K562 (cell line): Measurements from ENCODE around the gene MYH15. TPM values are rescaled to one million over a fixed set of nuclear protein-coding genes. Genes with fewer than 3 reads are reported as not detected.

Experiments
- ATAC-seq: fragments of 200-7000 bp; cut with Tn5 transposase; 3 replicates; pipeline ENCODE4 v1.9.1; 2020; ENCODE audit warnings: moderate library complexity
- BruUV-seq: library from RNA; stranded (reverse); fragments of 400-500 nt; replicated peaks from 2 replicates; lab custom pipeline; 2021; lab: Mats Ljungman, UMichigan
- CTCF ChIA-PET: fragments of 300-600 bp; formaldehyde crosslinking; extraction: SDS; loops from one replicate; lab custom pipeline; 2021; ENCODE audit warnings: low intra/inter-chr PET ratio; lab: Yijun Ruan, JAX
- POLR2A ChIA-PET: fragments of 300-600, 350-650 bp; sonication (Branson Sonifier 250); formaldehyde crosslinking; extraction: SDS; loops from one replicate; lab custom pipeline; 2021; ENCODE audit warnings: antibody characterized with exemption, inconsistent platforms; lab: Yijun Ruan, JAX
- DNase-seq, 4 experiments: peaks; one replicate each; pipeline versions ENCODE4 v3.0.0 to v3.0.0-alpha.2; 2011 to 2018; ENCODE audit warnings: low spot score in 3 of 4, mixed read lengths in 3 of 4; ENCODE audit errors: extremely low read depth in 1 of 4
- FAIRE-seq: peaks from 2 replicates; lab custom pipeline; 2011; peaks lifted over from hg19 to GRCh38; lab: Jason Lieb, UNC
- H2AFZ ChIP-seq: 2 replicates; pipeline ENCODE4 v1.6.0; 2011; ENCODE audit warnings: low read depth, low read length, control low read depth, inconsistent platforms
- H3K27ac ChIP-seq: fragments of 200-600 bp; 3 replicates; pipeline ENCODE4 v1.8.0; 2011; ENCODE audit warnings: low read depth, mild to moderate bottlenecking, control low read depth, inconsistent platforms, low read length, moderate library complexity, mixed read lengths; ENCODE audit errors: extremely low read depth
- H3K27me3 ChIP-seq, 2 experiments: fragments of 300-600 bp in 1 of 2; 2 replicates in 1 of 2; 3 replicates in 1 of 2; pipeline versions ENCODE4 v1.6.0 to v1.8.0; 2011; ENCODE audit warnings: inconsistent platforms in 2 of 2, low read length in 2 of 2, mild to moderate bottlenecking in 1 of 2, mixed read lengths in 1 of 2, moderate library complexity in 1 of 2; ENCODE audit not compliant: control insufficient read depth in 2 of 2, insufficient read depth in 2 of 2
- H3K36me3 ChIP-seq: fragments of 300-600 bp; 3 replicates; pipeline ENCODE4 v1.8.0; 2011; ENCODE audit warnings: mild to moderate bottlenecking, low read length, inconsistent platforms; ENCODE audit not compliant: control insufficient read depth, insufficient read depth
- H3K4me1 ChIP-seq, 2 experiments: fragments of 200-600 bp in 1 of 2; replicated peaks in 1 of 2; 2 replicates in 1 of 2; 3 replicates in 1 of 2; pipeline versions ENCODE4 v1.5.1 to v1.8.0; 2011; ENCODE audit warnings: inconsistent platforms in 2 of 2, low read length in 2 of 2, mild to moderate bottlenecking in 1 of 2, mixed read lengths in 1 of 2, moderate library complexity in 1 of 2; ENCODE audit not compliant: control insufficient read depth in 2 of 2, insufficient read depth in 2 of 2
- H3K4me2 ChIP-seq: 2 replicates; pipeline ENCODE4 v1.6.1; 2011; ENCODE audit warnings: low read length, control low read depth, inconsistent platforms, mixed read lengths; ENCODE audit not compliant: insufficient read depth
- H3K4me3 ChIP-seq: fragments of 200-600 bp; sonication (generic), shearing (Covaris generic); 2 replicates; pipeline ENCODE4 v1.5.1; 2016; ENCODE audit warnings: control low read depth, inconsistent platforms
- H3K79me2 ChIP-seq: fragments of 200-600 bp; 3 replicates; pipeline ENCODE4 v1.8.0; 2011; ENCODE audit warnings: low read length, inconsistent platforms; ENCODE audit not compliant: control insufficient read depth, insufficient read depth
- H3K9ac ChIP-seq, 2 experiments: 2 replicates each; pipeline versions ENCODE4 v1.6.0 to v1.6.1; 2011; ENCODE audit warnings: low read depth in 2 of 2, low read length in 2 of 2, control low read depth in 1 of 2, inconsistent platforms in 1 of 2, mild to moderate bottlenecking in 1 of 2, mixed read lengths in 1 of 2; ENCODE audit not compliant: insufficient read depth in 1 of 2
- H3K9me1 ChIP-seq: one replicate; pipeline ENCODE4 v1.6.0; 2011; ENCODE audit warnings: inconsistent platforms, mild to moderate bottlenecking, low read length, moderate library complexity; ENCODE audit not compliant: control insufficient read depth, insufficient read depth
- H3K9me3 ChIP-seq: replicated peaks from 2 replicates; pipeline ENCODE4 v1.5.1; 2011; ENCODE audit warnings: low read depth, low read length, inconsistent platforms; ENCODE audit not compliant: control insufficient read depth, insufficient read depth
- H4K20me1 ChIP-seq: replicated peaks from 2 replicates; pipeline ENCODE4 v1.6.1; 2011; ENCODE audit warnings: low read length, inconsistent platforms, mixed read lengths; ENCODE audit not compliant: control insufficient read depth, insufficient read depth
- MYC ChIP-seq, 2 experiments: fragments of 250-450 bp in 1 of 2; sonication (Bioruptor Pico) in 1 of 2; IDR thresholded peaks; 2 replicates each; pipeline versions ENCODE4 v1.5.1 to v1.6.1; 2012 to 2021; ENCODE audit warnings: low read depth in 2 of 2, borderline replicate concordance in 1 of 2, improper control_type of control experiment in 1 of 2, low read length in 1 of 2, mild to moderate bottlenecking in 1 of 2, moderate library complexity in 1 of 2
- NFE2 ChIP-seq: IDR thresholded peaks from 2 replicates; pipeline ENCODE4 v1.6.1; 2014; ENCODE audit warnings: antibody characterized with exemption, low read depth
- NR4A1 ChIP-seq, 2 experiments: fragments of 250-450 bp in 1 of 2; fragments of 450-650 bp in 1 of 2; sonication (Bioruptor Pico) in 1 of 2; IDR thresholded peaks; 2 replicates each; pipeline versions ENCODE4 v1.4.0 to v1.6.1; 2016 to 2020; ENCODE audit warnings: mild to moderate bottlenecking in 2 of 2, missing compliant biosample characterization in 1 of 2, missing genetic modification characterization in 1 of 2, moderate library complexity in 1 of 2
- SAFB ChIP-seq: fragments of 200-400 bp; formaldehyde crosslinking; IDR thresholded peaks from 2 replicates; pipeline ENCODE4 v1.6.1; 2017; ENCODE audit warnings: low read depth, low read length, borderline replicate concordance
- SAP30 ChIP-seq: fragments of 200-600 bp; sonication (generic); IDR thresholded peaks from 2 replicates; pipeline ENCODE4 v1.6.1; 2012; ENCODE audit warnings: borderline replicate concordance, low read depth, mild to moderate bottlenecking, moderate library complexity, low read length, control low read depth, inconsistent platforms; ENCODE audit not compliant: insufficient read depth, poor library complexity, severe bottlenecking
- WGBS: fragments of 100-300 bp; shearing (Covaris generic); methylation state at CpG from one replicate; pipeline ENCODE4 v1.1.6; 2016; ENCODE audit warnings: low coverage, mixed read lengths; ENCODE audit not compliant: insufficient coverage; ENCODE audit errors: missing lambda C conversion rate; 5-methylcytosine and 5-hydroxymethylcytosine counted together
- in situ Hi-C: fragments of 300-500 bp; cut with MboI; formaldehyde crosslinking; loops from 4 replicates; pipeline ENCODE4 v1.15.0; 2018; ENCODE audit warnings: inconsistent platforms, mixed read lengths
- intact Hi-C: fragments of 100-400 bp; cut with micrococcal nuclease; formaldehyde crosslinking; loops from 2 replicates; pipeline ENCODE4 v1.14.2; 2022
- polyA plus RNA-seq, 8 experiments: library from polyadenylated mRNA; depleted of rRNA in 4 of 8; stranded (reverse) in 5 of 8; unstranded in 3 of 8; fragments of >200 nt; fragmentation: Nextera tagmentation in 2 of 8; fragmentation: Illumina TruSeq in 1 of 8; extraction: Ambion mirVana in 2 of 8; extraction: Trizol in 1 of 8; gene quantifications; 2 replicates each; pipeline versions ENCODE4 v1.2.1 to v1.2.3, GENCODE V29; 2011 to 2014; ENCODE audit warnings: inconsistent platforms in 1 of 8, missing spikeins in 1 of 8
- total RNA-seq, 7 experiments: library from RNA; depleted of rRNA in 6 of 7; stranded (reverse); fragments of >200 nt in 6 of 7; fragmentation: Illumina TruSeq in 2 of 7; extraction: Trizol in 2 of 7; gene quantifications; 2 replicates each; pipeline versions ENCODE4 v1.2.1 to v1.2.3, GENCODE V29; 2011 to 2021; ENCODE audit warnings: low replicate concordance in 1 of 7
- TF ChIP-seq, protein P1 (sequence below): fragments of 250-450 bp; sonication (Bioruptor Pico); IDR thresholded peaks from 2 replicates; pipeline ENCODE4 v1.5.0; 2021; ENCODE audit warnings: mild to moderate bottlenecking, moderate library complexity

Gene MYH15
- total and polyA plus RNA-seq, 9 of the 15 experiments (the other 6 are each of a cell fraction or from before 2014, with no cell fraction given): 0.03 to 0.29 (median 0.12) TPM

DNA sequence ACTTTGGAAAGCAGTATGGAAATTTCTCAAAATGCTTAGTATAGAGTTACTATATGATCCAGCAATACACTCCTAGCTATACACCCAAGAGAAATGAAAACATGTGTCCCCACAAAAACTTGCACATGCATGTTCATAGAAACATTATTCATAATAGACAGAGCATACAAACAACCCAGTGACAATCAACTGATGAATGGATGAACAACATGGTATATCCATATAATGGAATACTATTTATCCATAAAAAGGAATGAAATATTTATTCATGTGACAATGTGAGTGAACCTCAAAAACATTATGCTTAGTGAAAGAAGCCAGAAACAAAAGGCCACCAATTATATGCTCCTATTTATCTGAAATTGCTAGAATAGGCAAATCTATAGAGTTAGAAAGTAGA, 6.7 kb downstream of the MYH15 start:
- no TSS peak for BruUV-seq
- in situ Hi-C loops: no loop called here

DNA sequence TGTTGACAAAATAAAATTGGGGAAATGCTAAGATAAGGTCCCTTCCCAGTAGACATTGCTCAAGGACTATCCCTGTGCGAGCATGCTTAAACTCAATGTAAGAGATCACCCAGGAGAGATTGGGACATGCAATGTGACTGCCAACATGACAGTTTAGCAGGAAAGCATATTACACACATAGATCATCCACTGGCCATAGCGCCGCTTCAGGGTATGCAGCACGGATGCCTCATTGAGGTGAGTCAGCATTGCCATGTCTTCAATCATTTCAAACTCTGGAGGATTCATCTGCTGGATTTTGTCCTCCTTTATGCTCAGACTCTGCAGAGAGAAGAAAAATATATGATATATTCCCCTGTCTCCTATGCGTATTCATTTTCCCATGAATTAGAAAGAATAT, 8.9 kb downstream of the MYH15 start:
- ATAC-seq (no peak), FAIRE-seq (no peak), DNase-seq (no peak)
- Histone ChIP-seq H3K4me2 (no peak overlapping the region), H3K4me3 (no peak overlapping the region), H3K9me3 (no peaks in the 10 kb centered on the region), H3K79me2 (no peaks in the 10 kb centered on the region), H3K36me3 (no peaks in the 10 kb centered on the region), H2AFZ (no peak overlapping the region), H3K27ac (no peak overlapping the region), H3K9me1 (no peaks in the 10 kb centered on the region), H3K9ac (no peak overlapping the region), H3K27me3 (no peaks in the 10 kb centered on the region), H4K20me1 (no peaks in the 10 kb centered on the region), H3K4me1 (no peaks in the 10 kb centered on the region)
- intact Hi-C loops: no loop called here
- in situ Hi-C loops: no loop called here
- TF ChIP-seq, protein P1, sequence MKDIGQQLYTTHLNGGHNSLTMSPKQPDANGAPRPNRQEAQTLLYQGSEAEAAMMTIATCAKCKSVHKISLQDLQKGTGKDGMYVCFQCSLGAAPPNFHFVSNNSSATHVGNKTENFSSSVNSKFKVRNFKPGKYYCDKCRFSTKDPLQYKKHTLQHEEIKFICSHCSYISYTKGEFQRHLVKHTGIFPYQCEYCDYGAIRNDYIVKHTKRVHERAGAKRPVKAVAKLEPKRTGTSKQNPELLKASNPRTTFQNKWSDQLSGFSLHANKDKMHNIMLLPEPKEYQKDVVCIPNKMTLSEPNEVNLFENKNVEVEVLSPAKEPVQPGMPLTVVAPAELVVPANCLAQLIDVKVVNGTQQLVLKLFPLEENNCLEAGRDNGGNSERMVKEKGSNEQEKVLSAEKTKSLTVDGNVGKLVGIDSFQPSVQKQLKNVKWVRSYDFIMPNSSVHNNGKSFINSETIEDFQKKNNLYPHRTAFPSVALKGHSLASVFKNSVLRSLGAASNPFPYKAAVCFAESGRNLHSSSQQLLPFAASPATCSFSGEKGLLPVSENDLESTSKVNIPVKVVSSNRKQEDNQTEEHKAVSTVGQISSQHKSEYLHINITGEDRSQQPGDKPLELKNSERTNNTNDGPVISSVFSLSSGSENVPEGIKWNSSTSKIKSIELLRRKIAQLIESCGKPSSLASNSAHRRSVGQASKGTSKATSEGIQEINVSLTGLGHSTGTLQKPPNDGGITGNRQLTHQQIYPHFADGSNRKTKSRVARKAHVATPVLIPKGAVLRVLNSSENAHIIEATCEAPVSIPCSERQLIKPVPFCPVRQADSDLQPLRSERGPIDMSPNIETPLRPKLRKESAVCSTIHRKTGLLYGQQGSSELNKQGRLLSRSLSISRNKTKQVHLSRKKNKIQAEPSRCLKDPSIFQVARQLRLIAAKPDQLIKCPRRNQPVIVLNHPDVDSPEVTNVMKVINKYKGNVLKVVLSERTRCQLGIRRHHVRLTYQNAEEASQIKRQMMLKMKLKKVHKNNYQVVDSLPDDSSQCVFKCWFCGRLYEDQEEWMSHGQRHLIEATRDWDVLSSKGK (CRISPR knock-in tag): no peak
- 0 out of 2 replicates have a peak, but pooled peaks have one; percentile 6 for TF ChIP-seq NFE2
- ChIA-PET CTCF (no interaction called here), POLR2A (no interaction called here)
- 3% methylated on average over 5 of the region's 5 CpGs for WGBS
- no TSS peak for BruUV-seq

More for the DNA sequence above, 6.7 kb downstream of the MYH15 start:
- no peaks in the 10 kb centered on the region for H3K27me3 ChIP-seq
- H4K20me1 ChIP-seq: no peaks in the 10 kb centered on the region
- intact Hi-C loops: no loop called here
- H3K9ac ChIP-seq: no peak overlapping the region
- H3K36me3 ChIP-seq: no peaks in the 10 kb centered on the region
- H3K79me2 ChIP-seq: no peaks in the 10 kb centered on the region
- no peak overlapping the region for H2AFZ ChIP-seq
- POLR2A ChIA-PET: no interaction called here
- DNase-seq (no peak), ATAC-seq (no peak)
- H3K27ac ChIP-seq: no peak overlapping the region
- H3K9me3 ChIP-seq: no peaks in the 10 kb centered on the region
- no peak for TF ChIP-seq MYC (IDR thresholded peaks at IDR 0.05; ENCODE audit: low read depth, low read length)
- no peak for TF ChIP-seq MYC (CRISPR knock-in tag; IDR thresholded peaks at IDR 0.05; ENCODE audit: borderline replicate concordance, low read depth)
- no peak for TF ChIP-seq SAP30
- no peak for TF ChIP-seq SAFB
- no peak for TF ChIP-seq NR4A1 (CRISPR knock-in tag; IDR thresholded peaks at IDR 0.05)
- no peak for TF ChIP-seq NR4A1 (tag; IDR thresholded peaks at IDR 0.05)
- TF ChIP-seq, all 486 proteins: peak for 0
- no peak overlapping the region for H3K4me3 ChIP-seq
- H3K4me2 ChIP-seq: no peak overlapping the region
- no peak for FAIRE-seq
- no peaks in the 10 kb centered on the region for H3K9me1 ChIP-seq
- CTCF ChIA-PET: no interaction called here
- H3K4me1 ChIP-seq: no peaks in the 10 kb centered on the region
